GM12878 (cell line): ENCODE measurements around the gene NOD1. TPM values are rescaled to one million over a fixed set of nuclear protein-coding genes. Genes with fewer than 3 reads are reported as not detected.

ENCODE experiments used
- IKZF1 ChIP-seq: fragments of 450-650 bp; conservative IDR thresholded peaks from 2 replicates; pipeline ENCODE4 v1.6.1; 2017; ENCODE audit warnings: antibody characterized with exemption, mild to moderate bottlenecking
- IKZF2 ChIP-seq, 2 experiments: fragments of 450-650 bp; IDR thresholded peaks; 2 replicates each; pipeline ENCODE4 v1.6.1; 2017; ENCODE audit warnings: mild to moderate bottlenecking in 2 of 2, moderate library complexity in 2 of 2
- NR2C2 ChIP-seq: IDR thresholded peaks from 2 replicates; pipeline ENCODE4 v1.6.1; 2011; ENCODE audit warnings: borderline replicate concordance, low read depth; ENCODE audit not compliant: control insufficient read depth, insufficient read length
- POU2F2 ChIP-seq: IDR thresholded peaks from 3 replicates; pipeline ENCODE4 v1.6.1; 2011; ENCODE audit warnings: low read depth, mild to moderate bottlenecking, low read length, borderline replicate concordance
- SMAD1 ChIP-seq: fragments of 450-650 bp; IDR thresholded peaks from 2 replicates; pipeline ENCODE4 v1.6.1; 2018; ENCODE audit warnings: mild to moderate bottlenecking, low read depth; ENCODE audit not compliant: partially characterized antibody
- TCF7 ChIP-seq: IDR thresholded peaks from 2 replicates; pipeline ENCODE4 v1.6.1; 2014; ENCODE audit warnings: antibody characterized with exemption, borderline replicate concordance
- polyA plus RNA-seq, 11 experiments: library from polyadenylated mRNA; depleted of rRNA in 4 of 11; unstranded in 6 of 11; stranded (reverse) in 5 of 11; fragments of >200 nt; fragmentation: Nextera tagmentation in 4 of 11; fragmentation: Illumina TruSeq in 1 of 11; extraction: Ambion mirVana in 4 of 11; extraction: Trizol in 1 of 11; gene quantifications; 1 replicate in 1 of 11; 2 replicates in 10 of 11; pipeline versions ENCODE4 v1.2.1 to v1.2.3, GENCODE V29; 2011 to 2016; ENCODE audit warnings: inconsistent platforms in 2 of 11, missing spikeins in 2 of 11, low read depth in 1 of 11
- total RNA-seq, 4 experiments: library from RNA; depleted of rRNA in 3 of 4; stranded (reverse); fragments of >200 nt in 3 of 4; fragmentation: Illumina TruSeq in 1 of 4; extraction: Trizol in 1 of 4; gene quantifications; 2 replicates each; pipeline versions ENCODE4 v1.2.1 to v1.2.3, GENCODE V29; 2013 to 2021
- TF ChIP-seq, protein P1 (sequence below): fragments of 450-650 bp; IDR thresholded peaks from 2 replicates; pipeline ENCODE4 v1.6.1; 2016; ENCODE audit warnings: mild to moderate bottlenecking
- TF ChIP-seq, protein P2 (sequence below): fragments of 450-650 bp; IDR thresholded peaks from 2 replicates; pipeline ENCODE4 v1.6.1; 2017; ENCODE audit warnings: low read depth, mild to moderate bottlenecking, moderate library complexity
- TF ChIP-seq, protein P3 (sequence below): fragments of 450-650 bp; IDR thresholded peaks from 2 replicates; pipeline ENCODE4 v1.6.1; 2017; ENCODE audit warnings: mild to moderate bottlenecking, low read depth, inconsistent platforms; ENCODE audit not compliant: poor library complexity, severe bottlenecking
- TF ChIP-seq, protein P4 (sequence below): IDR thresholded peaks from 2 replicates; pipeline ENCODE4 v1.6.1; 2012; ENCODE audit warnings: low read length, inconsistent platforms

NOD1 gene
- total and polyA plus RNA-seq, 10 of the 15 experiments (the other 5 are each of a cell fraction or from before 2014, with no cell fraction given): 1.8 to 14.6 (median 8.9) TPM

DNA sequence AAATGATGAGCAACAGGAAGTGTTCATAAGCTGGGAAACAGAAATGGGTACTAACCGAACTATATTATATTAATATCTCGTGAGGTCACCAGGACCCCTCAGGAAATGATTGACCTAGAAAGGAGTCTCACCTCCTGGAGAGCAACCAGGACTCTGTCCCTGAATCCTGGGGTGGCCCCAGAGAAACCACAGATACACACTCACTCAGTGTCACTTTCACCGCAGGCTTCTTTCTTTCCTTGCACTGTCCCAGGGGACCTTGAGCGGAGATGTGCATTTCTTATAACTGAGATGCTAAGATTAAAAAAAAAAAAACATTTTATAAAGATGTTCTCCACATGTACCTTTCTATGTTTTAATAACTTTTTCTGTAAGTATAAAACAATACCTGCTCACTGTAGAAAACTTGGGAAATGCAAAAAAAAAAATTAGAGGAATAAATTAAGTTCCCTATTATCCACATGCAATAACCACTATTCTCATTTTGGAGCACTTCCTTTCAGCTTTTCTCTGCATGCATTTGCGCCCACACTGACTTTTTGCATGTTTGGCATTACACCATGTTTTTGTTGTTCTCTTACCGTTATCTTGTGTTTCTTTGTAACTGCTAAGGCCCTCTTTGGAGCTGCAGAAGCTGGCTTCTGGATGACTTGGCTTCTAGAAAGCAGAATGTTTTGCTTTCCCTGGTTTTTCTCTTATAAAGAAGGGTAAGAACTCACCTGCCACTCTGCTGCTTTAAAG is 15.0 kb downstream of the NOD1 start (continued):
- TF ChIP-seq, protein P1, sequence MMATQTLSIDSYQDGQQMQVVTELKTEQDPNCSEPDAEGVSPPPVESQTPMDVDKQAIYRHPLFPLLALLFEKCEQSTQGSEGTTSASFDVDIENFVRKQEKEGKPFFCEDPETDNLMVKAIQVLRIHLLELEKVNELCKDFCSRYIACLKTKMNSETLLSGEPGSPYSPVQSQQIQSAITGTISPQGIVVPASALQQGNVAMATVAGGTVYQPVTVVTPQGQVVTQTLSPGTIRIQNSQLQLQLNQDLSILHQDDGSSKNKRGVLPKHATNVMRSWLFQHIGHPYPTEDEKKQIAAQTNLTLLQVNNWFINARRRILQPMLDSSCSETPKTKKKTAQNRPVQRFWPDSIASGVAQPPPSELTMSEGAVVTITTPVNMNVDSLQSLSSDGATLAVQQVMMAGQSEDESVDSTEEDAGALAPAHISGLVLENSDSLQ: peak; percentile 51; the same call in 1 of the 2 replicates
- TF ChIP-seq, protein P2, sequence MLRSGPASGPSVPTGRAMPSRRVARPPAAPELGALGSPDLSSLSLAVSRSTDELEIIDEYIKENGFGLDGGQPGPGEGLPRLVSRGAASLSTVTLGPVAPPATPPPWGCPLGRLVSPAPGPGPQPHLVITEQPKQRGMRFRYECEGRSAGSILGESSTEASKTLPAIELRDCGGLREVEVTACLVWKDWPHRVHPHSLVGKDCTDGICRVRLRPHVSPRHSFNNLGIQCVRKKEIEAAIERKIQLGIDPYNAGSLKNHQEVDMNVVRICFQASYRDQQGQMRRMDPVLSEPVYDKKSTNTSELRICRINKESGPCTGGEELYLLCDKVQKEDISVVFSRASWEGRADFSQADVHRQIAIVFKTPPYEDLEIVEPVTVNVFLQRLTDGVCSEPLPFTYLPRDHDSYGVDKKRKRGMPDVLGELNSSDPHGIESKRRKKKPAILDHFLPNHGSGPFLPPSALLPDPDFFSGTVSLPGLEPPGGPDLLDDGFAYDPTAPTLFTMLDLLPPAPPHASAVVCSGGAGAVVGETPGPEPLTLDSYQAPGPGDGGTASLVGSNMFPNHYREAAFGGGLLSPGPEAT: peak; percentile 66
- TF ChIP-seq NR2C2 (no peak), POU2F2 (peak; percentile 28; the same call in 1 of the 3 replicates), SMAD1 (no peak), IKZF2 (IDR thresholded peaks at IDR 0.05) (peak; percentile 74 to 78), IKZF1 (peak; percentile 53), TCF7 (0 out of 2 replicates have a peak, but pooled peaks have one; percentile 24)
- TF ChIP-seq, protein P3, sequence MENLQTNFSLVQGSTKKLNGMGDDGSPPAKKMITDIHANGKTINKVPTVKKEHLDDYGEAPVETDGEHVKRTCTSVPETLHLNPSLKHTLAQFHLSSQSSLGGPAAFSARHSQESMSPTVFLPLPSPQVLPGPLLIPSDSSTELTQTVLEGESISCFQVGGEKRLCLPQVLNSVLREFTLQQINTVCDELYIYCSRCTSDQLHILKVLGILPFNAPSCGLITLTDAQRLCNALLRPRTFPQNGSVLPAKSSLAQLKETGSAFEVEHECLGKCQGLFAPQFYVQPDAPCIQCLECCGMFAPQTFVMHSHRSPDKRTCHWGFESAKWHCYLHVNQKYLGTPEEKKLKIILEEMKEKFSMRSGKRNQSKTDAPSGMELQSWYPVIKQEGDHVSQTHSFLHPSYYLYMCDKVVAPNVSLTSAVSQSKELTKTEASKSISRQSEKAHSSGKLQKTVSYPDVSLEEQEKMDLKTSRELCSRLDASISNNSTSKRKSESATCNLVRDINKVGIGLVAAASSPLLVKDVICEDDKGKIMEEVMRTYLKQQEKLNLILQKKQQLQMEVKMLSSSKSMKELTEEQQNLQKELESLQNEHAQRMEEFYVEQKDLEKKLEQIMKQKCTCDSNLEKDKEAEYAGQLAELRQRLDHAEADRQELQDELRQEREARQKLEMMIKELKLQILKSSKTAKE: peak; percentile 69
- TF ChIP-seq, protein P4, sequence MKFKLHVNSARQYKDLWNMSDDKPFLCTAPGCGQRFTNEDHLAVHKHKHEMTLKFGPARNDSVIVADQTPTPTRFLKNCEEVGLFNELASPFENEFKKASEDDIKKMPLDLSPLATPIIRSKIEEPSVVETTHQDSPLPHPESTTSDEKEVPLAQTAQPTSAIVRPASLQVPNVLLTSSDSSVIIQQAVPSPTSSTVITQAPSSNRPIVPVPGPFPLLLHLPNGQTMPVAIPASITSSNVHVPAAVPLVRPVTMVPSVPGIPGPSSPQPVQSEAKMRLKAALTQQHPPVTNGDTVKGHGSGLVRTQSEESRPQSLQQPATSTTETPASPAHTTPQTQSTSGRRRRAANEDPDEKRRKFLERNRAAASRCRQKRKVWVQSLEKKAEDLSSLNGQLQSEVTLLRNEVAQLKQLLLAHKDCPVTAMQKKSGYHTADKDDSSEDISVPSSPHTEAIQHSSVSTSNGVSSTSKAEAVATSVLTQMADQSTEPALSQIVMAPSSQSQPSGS: peak; percentile 42
